Parathyroid adenoma (tissue), 2 donors: Measurements from ENCODE around the gene ALG12.

ENCODE experiments used
- H2AFZ ChIP-seq: fragments of 300-600 bp; sonication (generic); one replicate; pipeline ENCODE4 v1.7.0; 2017; ENCODE audit warnings: antibody characterized with exemption, mild to moderate bottlenecking
- H3K27ac ChIP-seq: fragments of 300-600 bp; sonication (generic); one replicate; pipeline ENCODE4 v1.7.0; 2017
- H3K27me3 ChIP-seq: fragments of 300-600 bp; sonication (generic); one replicate; pipeline ENCODE4 v1.7.0; 2017; ENCODE audit warnings: low read length; ENCODE audit not compliant: control insufficient read depth, insufficient read depth
- H3K36me3 ChIP-seq: fragments of 300-600 bp; sonication (generic); one replicate; pipeline ENCODE4 v1.7.0; 2017; ENCODE audit warnings: low read length; ENCODE audit not compliant: control insufficient read depth, insufficient read depth
- H3K4me1 ChIP-seq: fragments of 300-600 bp; sonication (generic); one replicate; pipeline ENCODE4 v1.7.0; 2017; ENCODE audit warnings: control low read depth
- H3K4me2 ChIP-seq: fragments of 300-600 bp; sonication (generic); one replicate; pipeline ENCODE4 v1.7.0; 2017; ENCODE audit warnings: low read length
- H3K4me3 ChIP-seq: fragments of 300-600 bp; sonication (generic); one replicate; pipeline ENCODE4 v1.7.0; 2017; ENCODE audit warnings: low read depth, low read length
- H3K79me2 ChIP-seq: fragments of 300-600 bp; sonication (generic); one replicate; pipeline ENCODE4 v1.7.0; 2017; ENCODE audit warnings: control low read depth
- H3K9ac ChIP-seq: fragments of 300-600 bp; sonication (generic); one replicate; pipeline ENCODE4 v1.7.0; 2017; ENCODE audit warnings: mild to moderate bottlenecking
- H3K9me3 ChIP-seq: fragments of 300-600 bp; sonication (generic); one replicate; pipeline ENCODE4 v1.7.0; 2017; ENCODE audit warnings: low read length; ENCODE audit not compliant: control insufficient read depth
- TF ChIP-seq, protein P1 (sequence below): fragments of 300-600 bp; sonication (generic); IDR thresholded peaks from one replicate; pipeline ENCODE4 v1.7.0; 2017; ENCODE audit warnings: antibody characterized with exemption, mild to moderate bottlenecking
- donor health status: primary hyperparathyroidism.

ALG12 gene

GRCh38 chr22:49886346-49887063 lies 31.7 kb downstream of the ALG12 start:
- Histone ChIP-seq H3K27me3 (no peaks in the 10 kb centered on the region), H2AFZ (no peak overlapping the region), H3K9me3 (no peaks in the 10 kb centered on the region), H3K27ac (no peak overlapping the region), H3K4me2 (no peak overlapping the region), H3K9ac (no peak overlapping the region), H3K36me3 (no peaks in the 10 kb centered on the region), H3K4me1 (no peaks in the 10 kb centered on the region), H3K4me3 (no peak overlapping the region), H3K79me2 (peaks cover 4% of the 10 kb centered on the region)
- TF ChIP-seq, protein P1, sequence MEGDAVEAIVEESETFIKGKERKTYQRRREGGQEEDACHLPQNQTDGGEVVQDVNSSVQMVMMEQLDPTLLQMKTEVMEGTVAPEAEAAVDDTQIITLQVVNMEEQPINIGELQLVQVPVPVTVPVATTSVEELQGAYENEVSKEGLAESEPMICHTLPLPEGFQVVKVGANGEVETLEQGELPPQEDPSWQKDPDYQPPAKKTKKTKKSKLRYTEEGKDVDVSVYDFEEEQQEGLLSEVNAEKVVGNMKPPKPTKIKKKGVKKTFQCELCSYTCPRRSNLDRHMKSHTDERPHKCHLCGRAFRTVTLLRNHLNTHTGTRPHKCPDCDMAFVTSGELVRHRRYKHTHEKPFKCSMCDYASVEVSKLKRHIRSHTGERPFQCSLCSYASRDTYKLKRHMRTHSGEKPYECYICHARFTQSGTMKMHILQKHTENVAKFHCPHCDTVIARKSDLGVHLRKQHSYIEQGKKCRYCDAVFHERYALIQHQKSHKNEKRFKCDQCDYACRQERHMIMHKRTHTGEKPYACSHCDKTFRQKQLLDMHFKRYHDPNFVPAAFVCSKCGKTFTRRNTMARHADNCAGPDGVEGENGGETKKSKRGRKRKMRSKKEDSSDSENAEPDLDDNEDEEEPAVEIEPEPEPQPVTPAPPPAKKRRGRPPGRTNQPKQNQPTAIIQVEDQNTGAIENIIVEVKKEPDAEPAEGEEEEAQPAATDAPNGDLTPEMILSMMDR = no peak

- peaks cover 4% of the 10 kb centered on the region for H3K79me2 ChIP-seq
- H3K4me3 ChIP-seq = no peak overlapping the region
- no peaks in the 10 kb centered on the region for H3K4me1 ChIP-seq
- H3K36me3 ChIP-seq = no peaks in the 10 kb centered on the region
- H3K27me3 ChIP-seq = no peaks in the 10 kb centered on the region
- TF ChIP-seq, protein P1 = no peak
- no peak overlapping the region for H3K4me2 ChIP-seq
- no peaks in the 10 kb centered on the region for H3K9me3 ChIP-seq
- H2AFZ ChIP-seq = no peak overlapping the region
- H3K9ac ChIP-seq = no peak overlapping the region
- H3K27ac ChIP-seq = no peak overlapping the region
Measured at GRCh38 chr22:49885881-49886280, 32.4 kb downstream of the ALG12 start.

DNA sequence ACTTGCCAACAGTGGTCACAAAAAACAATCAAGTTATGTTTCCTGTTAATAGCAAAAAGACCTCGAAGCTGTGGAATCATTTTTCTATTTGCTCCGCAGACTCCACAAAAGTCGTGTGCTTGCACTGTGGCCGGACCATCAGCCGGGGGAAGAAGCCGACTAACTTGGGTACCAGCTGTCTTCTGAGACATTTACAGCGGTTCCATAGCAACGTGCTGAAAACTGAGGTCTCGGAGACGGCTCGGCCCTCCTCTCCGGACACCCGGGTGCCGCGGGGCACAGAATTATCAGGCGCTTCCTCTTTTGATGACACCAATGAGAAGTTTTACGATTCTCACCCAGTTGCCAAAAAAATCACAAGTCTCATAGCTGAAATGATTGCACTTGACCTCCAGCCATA lies 33.0 kb downstream of the ALG12 start:
- H3K36me3 ChIP-seq = no peaks in the 10 kb centered on the region
- H3K4me3 ChIP-seq = no peak overlapping the region
- H3K9me3 ChIP-seq = no peaks in the 10 kb centered on the region
- no peak overlapping the region for H3K4me2 ChIP-seq
- TF ChIP-seq, protein P1 = no peak
- no peaks in the 10 kb centered on the region for H3K4me1 ChIP-seq
- no peaks in the 10 kb centered on the region for H3K27me3 ChIP-seq
- H3K79me2 ChIP-seq = peaks cover 4% of the 10 kb centered on the region
- H3K9ac ChIP-seq = no peak overlapping the region
- no peak overlapping the region for H3K27ac ChIP-seq
- no peak overlapping the region for H2AFZ ChIP-seq

GRCh38 chr22:49884503-49885260 lies 33.6 kb downstream of the ALG12 start:
- no peaks in the 10 kb centered on the region for H3K27me3 ChIP-seq
- H3K36me3 ChIP-seq = no peaks in the 10 kb centered on the region
- no peak overlapping the region for H3K9ac ChIP-seq
- no peak overlapping the region for H3K4me3 ChIP-seq
- H3K9me3 ChIP-seq = no peaks in the 10 kb centered on the region
- H3K79me2 ChIP-seq = peaks cover 4% of the 10 kb centered on the region
- TF ChIP-seq, protein P1 = no peak
- H2AFZ ChIP-seq = no peak overlapping the region
- no peak overlapping the region for H3K4me2 ChIP-seq
- H3K4me1 ChIP-seq = no peaks in the 10 kb centered on the region
- no peak overlapping the region for H3K27ac ChIP-seq
